HEK293T (cell line): Measurements from ENCODE around the gene DDX10.

Experiments used
- CTCF ChIA-PET: fragments of 350-600 bp; formaldehyde crosslinking; extraction: SDS; loops from one replicate; lab custom pipeline; 2021; ENCODE audit warnings: antibody characterized with exemption, inconsistent platforms; lab: Yijun Ruan, JAX
- POLR2A ChIA-PET: fragments of 350-600 bp; formaldehyde crosslinking; extraction: SDS; loops from one replicate; lab custom pipeline; 2020; ENCODE audit warnings: antibody characterized with exemption, inconsistent platforms; lab: Yijun Ruan, JAX
- DNase-seq: peaks from one replicate; pipeline ENCODE4 v3.0.0; 2012; ENCODE audit warnings: mixed read lengths; ENCODE audit errors: extremely low spot score
- ARNT ChIP-seq: fragments of 450-650 bp; IDR thresholded peaks from 2 replicates; pipeline ENCODE4 v1.6.1; 2017; ENCODE audit warnings: mild to moderate bottlenecking
- BHLHE40 ChIP-seq: fragments of 450-650 bp; IDR thresholded peaks from 2 replicates; pipeline ENCODE4 v1.6.1; 2016; ENCODE audit warnings: mild to moderate bottlenecking, moderate library complexity, borderline replicate concordance
- CTBP1 ChIP-seq: fragments of 450-650 bp; IDR thresholded peaks from 2 replicates; pipeline ENCODE4 v1.6.1; 2016; ENCODE audit warnings: borderline replicate concordance
- ELF4 ChIP-seq: fragments of 450-650 bp; IDR thresholded peaks from 2 replicates; pipeline ENCODE4 v1.6.1; 2017; ENCODE audit warnings: antibody characterized with exemption
- FOXA1 ChIP-seq: fragments of 450-650 bp; IDR thresholded peaks from 2 replicates; pipeline ENCODE4 v1.6.1; 2016; ENCODE audit warnings: mild to moderate bottlenecking
- FOXK2 ChIP-seq: fragments of 450-650 bp; IDR thresholded peaks from 2 replicates; pipeline ENCODE4 v1.6.1; 2016; ENCODE audit warnings: mild to moderate bottlenecking
- FOXM1 ChIP-seq: fragments of 450-650 bp; IDR thresholded peaks from 2 replicates; pipeline ENCODE4 v1.6.1; 2017; ENCODE audit warnings: mild to moderate bottlenecking, borderline replicate concordance
- HDGF ChIP-seq: fragments of 450-650 bp; IDR thresholded peaks from 2 replicates; pipeline ENCODE4 v1.6.1; 2017; ENCODE audit warnings: antibody characterized with exemption, borderline replicate concordance
- L3MBTL2 ChIP-seq: fragments of 450-650 bp; conservative IDR thresholded peaks from 2 replicates; pipeline ENCODE4 v1.6.1; 2016; ENCODE audit warnings: mild to moderate bottlenecking
- LEF1 ChIP-seq: fragments of 450-650 bp; IDR thresholded peaks from 2 replicates; pipeline ENCODE4 v1.6.1; 2017; ENCODE audit warnings: mild to moderate bottlenecking, borderline replicate concordance
- NFRKB ChIP-seq: fragments of 450-650 bp; IDR thresholded peaks from 2 replicates; pipeline ENCODE4 v1.6.1; 2016; ENCODE audit warnings: mild to moderate bottlenecking, moderate library complexity
- SP1 ChIP-seq: fragments of 450-650 bp; IDR thresholded peaks from 2 replicates; pipeline ENCODE4 v1.6.1; 2017
- SUZ12 ChIP-seq: fragments of 450-650 bp; IDR thresholded peaks from 2 replicates; pipeline ENCODE4 v1.6.1; 2016; ENCODE audit warnings: mild to moderate bottlenecking
- TARDBP ChIP-seq: fragments of 450-650 bp; IDR thresholded peaks from 2 replicates; pipeline ENCODE4 v1.6.1; 2016
- ZNF384 ChIP-seq: fragments of 450-650 bp; IDR thresholded peaks from 2 replicates; pipeline ENCODE4 v1.6.1; 2016
- TF ChIP-seq, protein P1 (sequence below): fragments of 450-650 bp; IDR thresholded peaks from 2 replicates; pipeline ENCODE4 v1.6.1; 2016

DDX10 gene

DNA sequence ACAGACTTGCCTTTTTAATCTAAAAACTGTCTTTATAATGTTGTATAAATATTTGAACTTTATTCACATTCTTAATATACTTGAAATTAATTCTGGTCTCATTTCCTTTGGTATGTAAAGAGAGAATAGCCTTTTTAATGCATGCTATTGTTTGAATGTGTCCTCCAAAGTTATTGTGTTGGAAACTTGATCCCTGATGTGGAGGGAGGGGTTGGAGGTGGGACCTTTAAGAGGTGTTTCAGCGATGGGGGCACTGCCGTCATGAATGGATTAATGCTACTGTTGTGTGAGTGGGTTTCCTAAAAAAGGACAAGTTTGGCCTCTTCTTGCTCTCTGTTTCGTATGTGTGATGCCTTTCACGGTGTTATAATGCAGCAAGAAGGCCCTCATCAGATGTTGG is 131.7 kb downstream of the DDX10 start:
- POLR2A ChIA-PET, result no interaction called here
- TF ChIP-seq SUZ12 (no peak), SP1 (no peak), LEF1 (no peak), TARDBP (no peak), ZNF384 (no peak), CTBP1 (no peak), BHLHE40 (no peak), FOXK2 (no peak), ARNT (no peak), ELF4 (no peak), HDGF (no peak), NFRKB (no peak), FOXA1 (no peak), L3MBTL2 (no peak), FOXM1 (no peak)
- TF ChIP-seq, protein P1, sequence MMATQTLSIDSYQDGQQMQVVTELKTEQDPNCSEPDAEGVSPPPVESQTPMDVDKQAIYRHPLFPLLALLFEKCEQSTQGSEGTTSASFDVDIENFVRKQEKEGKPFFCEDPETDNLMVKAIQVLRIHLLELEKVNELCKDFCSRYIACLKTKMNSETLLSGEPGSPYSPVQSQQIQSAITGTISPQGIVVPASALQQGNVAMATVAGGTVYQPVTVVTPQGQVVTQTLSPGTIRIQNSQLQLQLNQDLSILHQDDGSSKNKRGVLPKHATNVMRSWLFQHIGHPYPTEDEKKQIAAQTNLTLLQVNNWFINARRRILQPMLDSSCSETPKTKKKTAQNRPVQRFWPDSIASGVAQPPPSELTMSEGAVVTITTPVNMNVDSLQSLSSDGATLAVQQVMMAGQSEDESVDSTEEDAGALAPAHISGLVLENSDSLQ, result no peak
- CTCF ChIA-PET, result no interaction called here

DNA sequence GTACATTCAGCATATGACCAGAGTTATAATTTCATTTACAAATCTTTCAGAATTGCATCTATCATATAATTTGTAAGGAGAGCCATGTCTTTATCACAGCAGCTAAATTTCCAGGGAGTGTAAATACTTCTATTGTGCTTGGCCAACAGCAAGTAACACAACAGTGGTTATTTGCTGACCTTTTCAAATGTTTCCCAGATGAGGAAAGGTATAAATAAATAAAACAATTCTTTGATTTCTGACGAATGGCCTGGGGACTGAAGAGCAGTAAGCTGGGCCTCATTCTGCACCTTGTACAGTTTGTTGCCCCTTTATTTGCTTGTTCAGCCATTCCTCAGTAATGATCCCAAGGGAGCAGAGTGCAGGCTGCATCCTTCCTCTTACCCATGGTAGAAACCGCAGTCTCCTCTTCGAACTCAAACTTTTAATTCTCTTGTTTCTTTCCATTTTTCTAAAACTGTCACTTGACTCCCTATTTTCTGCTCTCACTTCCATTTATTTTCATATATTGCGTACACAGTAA is 132.8 kb downstream of the DDX10 start:
- ChIA-PET POLR2A (no interaction called here), CTCF (no interaction called here)
- no peak for TF ChIP-seq FOXA1
- DNase-seq, result no peak

More for the DNA sequence above, 131.7 kb downstream of the DDX10 start:
- DNase-seq, result no peak

DNA sequence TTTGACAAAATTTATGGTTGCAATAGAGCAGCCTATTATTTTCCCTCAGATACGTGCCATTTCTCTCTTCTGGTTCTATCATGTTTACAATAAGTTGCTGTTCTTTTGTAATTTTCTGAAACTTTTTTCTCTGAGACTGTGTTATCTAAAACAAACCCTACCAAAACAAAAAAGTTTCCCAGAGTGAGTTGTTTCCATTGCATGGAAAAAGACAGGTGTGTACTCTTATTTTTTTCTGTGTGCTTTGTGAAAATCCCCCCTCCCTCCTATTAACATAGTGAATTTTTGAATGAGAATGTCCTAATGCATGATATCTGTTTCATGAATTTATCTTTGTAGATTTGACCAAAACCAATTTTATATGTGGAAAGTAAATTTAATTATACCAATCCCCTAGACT is 137.6 kb downstream of the DDX10 start:
- no peak for DNase-seq
- POLR2A ChIA-PET, result no interaction called here
- CTCF ChIA-PET, result interaction anchor here (0.7 kb wide), 1 partner anchor 55 kb away, joined by 3 read pairs; no protein-coding TSS in a partner anchor
- TF ChIP-seq ELF4, result no peak
- TF ChIP-seq ZNF384, result no peak

DNA sequence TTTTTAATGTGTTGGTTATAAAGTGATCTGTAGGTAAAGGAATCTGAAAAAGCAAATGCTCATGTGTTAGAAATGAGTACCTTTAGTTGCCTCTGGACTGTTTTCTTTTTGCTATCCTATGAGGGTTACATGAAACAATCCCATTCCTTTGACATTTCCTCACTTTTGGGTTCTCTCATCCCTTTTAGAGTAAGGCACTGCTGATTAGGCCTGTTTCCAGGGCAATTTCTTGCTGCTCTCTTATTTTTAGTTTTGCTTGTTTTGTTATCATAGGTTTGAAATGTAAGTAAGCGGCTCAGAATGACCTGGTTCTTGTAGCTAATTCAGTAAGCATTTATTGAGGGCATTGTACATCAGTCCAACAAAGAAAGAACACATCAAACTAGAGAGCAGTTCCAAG is 138.9 kb downstream of the DDX10 start:
- no peak for DNase-seq
- ChIA-PET CTCF (no interaction called here), POLR2A (no interaction called here)
- no peak for TF ChIP-seq TARDBP
- no peak for TF ChIP-seq ZNF384
- no peak for TF ChIP-seq SUZ12
- TF ChIP-seq FOXK2, result no peak
- TF ChIP-seq FOXA1, result no peak
- no peak for TF ChIP-seq NFRKB
- no peak for TF ChIP-seq SP1
- no peak for TF ChIP-seq ARNT
- no peak for TF ChIP-seq FOXM1

DNA sequence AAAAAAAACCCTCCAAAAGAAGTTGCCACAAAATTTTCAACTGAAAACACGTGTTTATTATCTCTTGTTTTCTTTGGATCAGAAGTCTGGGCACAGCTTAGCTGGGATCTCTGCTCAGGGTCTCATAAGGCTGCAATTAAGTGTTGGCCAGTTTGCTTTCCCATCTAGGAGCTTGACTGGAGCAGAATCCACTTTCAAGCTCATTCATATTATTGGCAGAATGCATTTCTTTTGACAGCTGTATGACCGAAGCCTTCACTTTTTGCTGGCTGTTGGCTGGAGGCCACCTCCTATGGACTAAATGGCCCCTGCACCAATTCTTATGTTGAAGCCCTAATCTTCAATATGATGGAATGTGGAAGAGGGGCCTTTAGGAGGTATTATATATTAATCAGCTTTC is 139.6 kb downstream of the DDX10 start:
- TF ChIP-seq L3MBTL2 (no peak), SUZ12 (no peak), BHLHE40 (no peak), ELF4 (no peak), TARDBP (no peak), ARNT (no peak)
- DNase-seq, result no peak
- POLR2A ChIA-PET, result no interaction called here
- CTCF ChIA-PET, result interaction anchor here (0.6 kb wide), 2 partner anchors 236 to 1093 kb away, joined by 3 to 4 read pairs; partner anchors contain the start of gene SLN

DNA sequence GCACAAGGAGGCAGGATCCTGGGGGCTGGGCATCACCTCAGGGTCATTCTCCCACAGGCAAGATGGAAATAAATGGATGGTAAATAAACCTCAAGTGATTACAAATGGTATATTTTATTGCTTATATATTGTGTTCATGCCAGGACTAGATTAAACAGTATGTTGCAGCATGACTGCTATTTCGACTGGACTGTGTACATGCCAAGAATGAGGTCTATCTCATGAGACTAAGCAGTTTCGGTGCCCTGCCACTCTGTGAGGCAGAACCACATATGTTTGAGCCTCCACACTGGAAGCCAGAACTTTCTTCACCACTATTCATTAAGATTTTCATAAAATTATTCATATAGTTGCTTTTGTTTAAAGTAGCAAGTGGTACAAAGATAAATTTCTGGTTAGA is 140.2 kb downstream of the DDX10 start:
- ChIA-PET POLR2A (no interaction called here), CTCF (no interaction called here)
- no peak for TF ChIP-seq BHLHE40
- no peak for TF ChIP-seq CTBP1
- TF ChIP-seq SP1, result no peak
- TF ChIP-seq FOXA1, result no peak
- TF ChIP-seq SUZ12, result no peak
- TF ChIP-seq ZNF384, result no peak
- no peak for TF ChIP-seq FOXK2
- TF ChIP-seq L3MBTL2, result no peak
- TF ChIP-seq TARDBP, result no peak
- no peak for TF ChIP-seq LEF1
- no peak for TF ChIP-seq FOXM1
- TF ChIP-seq NFRKB, result no peak
- TF ChIP-seq, protein P1, result no peak
- TF ChIP-seq HDGF, result no peak
- TF ChIP-seq ARNT, result no peak
- no peak for TF ChIP-seq ELF4
- no peak for DNase-seq

DNA sequence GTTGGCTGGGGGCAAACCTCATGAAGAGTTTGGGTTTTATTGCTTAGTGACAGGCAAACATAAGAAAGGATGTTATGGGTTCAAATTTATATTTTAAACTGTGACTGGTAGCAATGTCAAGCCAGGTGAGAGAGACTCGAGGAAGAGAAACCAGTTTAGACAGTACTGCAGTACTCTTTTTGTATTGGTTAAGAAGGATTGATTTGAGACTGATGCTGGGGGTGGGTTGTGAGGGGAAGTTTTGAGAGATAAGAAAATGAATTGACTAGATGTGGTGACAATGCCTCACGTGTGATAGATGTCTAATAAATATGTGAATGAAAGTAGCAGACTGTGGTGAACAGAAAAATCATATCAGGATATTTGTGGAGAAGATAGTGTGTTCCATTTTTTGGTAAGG is 142.4 kb downstream of the DDX10 start:
- POLR2A ChIA-PET, result no interaction called here
- DNase-seq, result no peak
- CTCF ChIA-PET, result no interaction called here
- TF ChIP-seq SUZ12 (no peak), NFRKB (no peak), BHLHE40 (no peak), HDGF (no peak), FOXA1 (no peak), FOXK2 (no peak), SP1 (no peak), ELF4 (no peak), FOXM1 (no peak), CTBP1 (no peak), ARNT (no peak), LEF1 (no peak), ZNF384 (no peak), TARDBP (no peak), L3MBTL2 (no peak)
- TF ChIP-seq, protein P1, result no peak
